Heart left ventricle (tissue), 13 donors: ENCODE data around the gene PTMS.
"Not testable (repeated sequence)": the region's sequence is repeated elsewhere in the genome, so short reads cannot be mapped to it uniquely, and the experiment has no call there.

Source experiments
- POLR2A ChIP-seq, 2 donors: fragments of 450-650 bp; IDR thresholded peaks; one replicate each; pipeline ENCODE4 v1.6.1; 2017; ENCODE audit warnings: antibody characterized with exemption in 2 of 2, mild to moderate bottlenecking in 2 of 2, moderate library complexity in 2 of 2
- TF ChIP-seq, protein P1 (sequence below), 12 donors: fragments of 200-600 bp; sonication (generic) in 4 of 12; IDR thresholded peaks; one replicate each; pipeline versions ENCODE4 v1.5.0 to v1.8.0; 2018 to 2022; ENCODE audit warnings: antibody characterized with exemption in 12 of 12, mild to moderate bottlenecking in 5 of 12
- donor health status: ischemic (EF 13 %, LVEDD 7.1; RV severe dilation, severe dysfunction).
- donor health status: DM: no; HTN: yes; CAD: no.
- donor health status: DM: no; HTN: no; CAD: no.
- donor health status: ischemic (EF 25% LVEDD 6.9; RV normal size, moderate dysfunction).
- donor health status: ischemic (EF 25% LVEDD 5.7; RV mildly dilated, moderate dysfunction).
- donor health status: ischemic (EF 35%, LVEDD 5.7; RV mildly dilated, moderate dysfunction).
- donor health status: nonischemic (EF 11% LVEDD 7.7; RV severe dilation, severe dysfunction).
- donor health status: DM: yes; HTN: yes; CAD: no.
- donor health status: PGD.
- donor health status: ischemic (EF 29% LVEDD 5.4; RV normal size, mild dysfunction).
- donor health status: nonischemic (EF 23%, LVEDD 6.1; RV moderate dilation, normal function).

DNA sequence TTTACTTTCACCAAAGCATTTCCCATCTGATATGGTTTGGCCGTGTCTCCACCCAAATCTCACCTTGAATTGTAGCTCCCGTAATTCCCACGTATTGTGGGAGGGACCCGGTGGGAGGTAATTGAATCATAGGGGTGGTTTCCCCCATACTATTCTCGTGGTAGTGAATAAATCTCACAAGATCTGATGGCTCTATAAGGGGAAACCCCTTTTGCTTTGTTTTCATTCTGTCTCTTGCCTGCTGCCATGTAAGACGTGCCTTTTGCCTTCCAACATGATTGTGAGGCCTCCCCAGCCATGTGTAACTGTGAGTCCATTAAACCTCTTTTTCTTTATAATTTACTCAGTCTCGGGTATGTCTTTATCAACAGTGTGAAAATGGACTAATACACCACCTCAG, 22.9 kb upstream of the PTMS start:
- TF ChIP-seq, protein P1, sequence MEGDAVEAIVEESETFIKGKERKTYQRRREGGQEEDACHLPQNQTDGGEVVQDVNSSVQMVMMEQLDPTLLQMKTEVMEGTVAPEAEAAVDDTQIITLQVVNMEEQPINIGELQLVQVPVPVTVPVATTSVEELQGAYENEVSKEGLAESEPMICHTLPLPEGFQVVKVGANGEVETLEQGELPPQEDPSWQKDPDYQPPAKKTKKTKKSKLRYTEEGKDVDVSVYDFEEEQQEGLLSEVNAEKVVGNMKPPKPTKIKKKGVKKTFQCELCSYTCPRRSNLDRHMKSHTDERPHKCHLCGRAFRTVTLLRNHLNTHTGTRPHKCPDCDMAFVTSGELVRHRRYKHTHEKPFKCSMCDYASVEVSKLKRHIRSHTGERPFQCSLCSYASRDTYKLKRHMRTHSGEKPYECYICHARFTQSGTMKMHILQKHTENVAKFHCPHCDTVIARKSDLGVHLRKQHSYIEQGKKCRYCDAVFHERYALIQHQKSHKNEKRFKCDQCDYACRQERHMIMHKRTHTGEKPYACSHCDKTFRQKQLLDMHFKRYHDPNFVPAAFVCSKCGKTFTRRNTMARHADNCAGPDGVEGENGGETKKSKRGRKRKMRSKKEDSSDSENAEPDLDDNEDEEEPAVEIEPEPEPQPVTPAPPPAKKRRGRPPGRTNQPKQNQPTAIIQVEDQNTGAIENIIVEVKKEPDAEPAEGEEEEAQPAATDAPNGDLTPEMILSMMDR (IDR thresholded peaks at IDR 0.05) = not testable (repeated sequence)
- TF ChIP-seq POLR2A (IDR thresholded peaks at IDR 0.05) = not testable (repeated sequence)
